Activated CD8-positive, alpha-beta memory T cell treated with anti-CD3 and anti-CD28 coated beads, Interleukin-2, amount 10 ng/mL, durations not matched to agents 7 days and 5 days (primary cell): ENCODE data around the gene SLF1. TPM values are rescaled to one million over a fixed set of nuclear protein-coding genes. Genes with fewer than 3 reads are reported as not detected.

ENCODE experiments used
- ATAC-seq: fragments of 150-1000 bp; cut with Tn5 transposase; one replicate; pipeline ENCODE4 v1.10.0; 2021; ENCODE audit warnings: moderate library complexity
- CTCF ChIA-PET: fragments of 350-600 bp; sonication (Branson Sonifier 250); formaldehyde crosslinking; loops from one replicate; lab custom pipeline; 2021; ENCODE audit warnings: antibody characterized with exemption; lab: Charles Lee
- DNase-seq: peaks from one replicate; pipeline ENCODE4 v3.0.0-alpha.2; 2020
- H3K27ac Mint-ChIP-seq: one replicate; pipeline ENCODE4 v1.8.0; 2021; ENCODE audit warnings: mild to moderate bottlenecking, mixed read lengths
- H3K27me3 Mint-ChIP-seq: one replicate; pipeline ENCODE4 v1.8.0; 2021; ENCODE audit warnings: mixed read lengths
- H3K36me3 Mint-ChIP-seq: one replicate; pipeline ENCODE4 v1.8.0; 2021; ENCODE audit warnings: mild to moderate bottlenecking, mixed read lengths
- H3K4me1 Mint-ChIP-seq: one replicate; pipeline ENCODE4 v1.8.0; 2021; ENCODE audit warnings: mixed read lengths
- H3K4me3 Mint-ChIP-seq: one replicate; pipeline ENCODE4 v1.8.0; 2021; ENCODE audit warnings: mild to moderate bottlenecking, moderate library complexity, mixed read lengths
- H3K9me3 Mint-ChIP-seq: one replicate; pipeline ENCODE4 v1.8.0; 2022; ENCODE audit warnings: low read depth, mixed read lengths
- total RNA-seq, 2 experiments: library from RNA; stranded (reverse); gene quantifications; one replicate each; pipeline ENCODE4 v1.2.3, GENCODE V29; 2021

Gene SLF1
- total RNA-seq, 2 experiments from 2014 or later: 27.5 to 33.1 TPM

GRCh38 chr5:94623011-94623410 lies 4.5 kb downstream of the SLF1 start:
- no peaks in the 10 kb centered on the region for H3K27me3 Mint-ChIP-seq
- H3K9me3 Mint-ChIP-seq: no peaks in the 10 kb centered on the region

DNA sequence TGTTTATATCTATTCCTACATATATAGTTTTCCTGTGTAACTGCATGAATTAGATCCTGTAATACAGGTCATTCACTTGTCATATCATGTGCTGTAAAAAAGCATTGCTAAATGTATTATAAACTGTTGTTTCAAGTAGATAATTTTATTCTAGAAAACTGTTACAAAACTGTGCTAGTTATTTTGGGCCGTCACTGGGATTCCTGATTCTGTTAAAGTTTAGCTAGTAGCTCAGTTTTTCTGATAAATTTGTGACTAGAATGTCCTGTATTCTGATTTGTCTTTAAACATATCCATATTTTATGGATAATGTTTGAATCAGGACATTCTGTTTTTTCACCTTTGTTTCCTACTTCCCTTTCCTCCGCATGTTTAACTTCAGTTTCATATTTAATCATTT lies 5.4 kb downstream of the SLF1 start:
- no peak for DNase-seq
- CTCF ChIA-PET: interaction anchor here (1.6 kb wide), 1 partner anchor 99 kb away, joined by 4 read pairs; no protein-coding TSS in a partner anchor

More at GRCh38 chr5:94623011-94623410, 4.5 kb downstream of the SLF1 start:
- no peak for ATAC-seq
- Mint-ChIP-seq H3K4me3 (no peak overlapping the region), H3K4me1 (peaks cover 41% of the 10 kb centered on the region), H3K36me3 (peaks cover 8% of the 10 kb centered on the region), H3K27ac (no peak overlapping the region)
- CTCF ChIA-PET: interaction anchor here (0.5 to 1.6 kb wide), 3 partner anchors 11 to 98 kb away, joined by 3 to 4 read pairs (median 3); no protein-coding TSS in a partner anchor
- DNase-seq: no peak

DNA sequence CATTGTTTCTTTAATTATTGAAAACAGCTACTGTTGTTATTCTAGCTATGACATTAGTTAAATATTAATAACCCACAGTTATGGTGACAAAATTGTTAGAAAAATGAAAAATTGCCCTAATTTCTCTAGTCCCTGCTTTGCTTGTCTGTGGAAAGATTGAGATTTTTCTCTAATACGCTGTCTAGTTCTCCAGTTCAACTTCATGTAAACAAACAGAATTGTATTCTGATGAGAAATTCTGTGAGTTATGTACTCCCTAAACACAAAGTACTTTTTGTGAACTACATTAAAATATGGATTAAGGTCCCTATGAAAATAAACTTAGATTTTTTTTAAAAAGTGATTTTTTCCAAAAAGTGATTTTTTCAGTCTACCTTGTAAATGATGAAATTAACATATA lies 8.7 kb downstream of the SLF1 start:
- no peak for ATAC-seq
- Mint-ChIP-seq H3K27me3 (no peaks in the 10 kb centered on the region), H3K4me1 (peaks cover 27% of the 10 kb centered on the region), H3K27ac (no peak overlapping the region), H3K9me3 (peaks cover 2% of the 10 kb centered on the region), H3K4me3 (no peak overlapping the region), H3K36me3 (peaks cover 38% of the 10 kb centered on the region)
- no peak for DNase-seq
- CTCF ChIA-PET: no interaction called here

More for the DNA sequence above, 5.4 kb downstream of the SLF1 start:
- H3K36me3 Mint-ChIP-seq: peaks cover 13% of the 10 kb centered on the region
- ATAC-seq: no peak
- H3K4me3 Mint-ChIP-seq: no peak overlapping the region
- H3K27me3 Mint-ChIP-seq: no peaks in the 10 kb centered on the region
- no peaks in the 10 kb centered on the region for H3K9me3 Mint-ChIP-seq
- H3K27ac Mint-ChIP-seq: no peak overlapping the region
- H3K4me1 Mint-ChIP-seq: peaks cover 40% of the 10 kb centered on the region

DNA sequence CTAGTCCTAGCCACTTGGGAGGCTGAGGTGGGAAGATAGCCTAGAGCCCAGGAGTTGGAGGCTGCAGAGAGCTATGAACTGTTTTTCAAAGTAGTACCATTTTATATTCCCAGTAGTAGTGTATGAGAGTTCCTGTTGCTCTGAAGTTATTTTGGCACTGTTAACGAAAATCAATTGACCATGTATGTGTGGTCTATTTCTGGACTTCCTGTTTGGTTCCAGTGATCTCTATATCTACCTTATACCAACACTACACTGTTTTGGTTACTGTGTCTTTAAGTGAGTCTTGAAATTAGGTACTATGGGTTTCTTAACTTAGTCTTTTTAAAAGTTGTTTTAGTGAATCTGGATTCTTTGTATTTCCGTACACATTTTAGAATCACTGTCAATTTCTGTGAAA lies 13.6 kb downstream of the SLF1 start:
- Mint-ChIP-seq H3K27ac (peak overlapping the region; percentile 52), H3K9me3 (peaks cover 8% of the 10 kb centered on the region), H3K36me3 (peaks cover 72% of the 10 kb centered on the region), H3K4me1 (peaks cover 28% of the 10 kb centered on the region), H3K27me3 (no peaks in the 10 kb centered on the region), H3K4me3 (no peak overlapping the region)
- DNase-seq (no peak), ATAC-seq (peak; percentile 49)
- CTCF ChIA-PET: no interaction called here

DNA sequence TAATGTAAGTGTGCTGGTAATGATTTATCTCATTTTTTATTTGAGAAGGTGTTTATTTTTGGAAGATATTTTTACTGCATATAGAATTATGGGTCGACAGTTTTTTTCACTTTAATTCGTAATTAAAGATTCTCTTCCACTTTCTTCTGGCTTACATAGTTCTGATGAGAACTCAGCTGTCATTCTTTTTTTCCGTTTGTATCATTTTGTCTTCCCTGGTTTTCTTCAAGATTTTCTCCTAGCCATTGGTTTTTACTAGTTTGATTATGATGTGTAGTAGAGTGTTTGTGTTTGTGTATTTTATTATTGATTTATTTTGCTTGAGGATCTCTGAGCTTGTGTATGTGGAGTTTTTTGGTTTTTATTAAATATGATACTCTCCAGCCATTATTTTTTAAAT lies 21.7 kb downstream of the SLF1 start:
- peaks cover 26% of the 10 kb centered on the region for H3K4me1 Mint-ChIP-seq
- CTCF ChIA-PET: no interaction called here
- H3K27me3 Mint-ChIP-seq: no peaks in the 10 kb centered on the region
- H3K27ac Mint-ChIP-seq: no peak overlapping the region
- DNase-seq (no peak), ATAC-seq (no peak)
- peaks cover 19% of the 10 kb centered on the region for H3K9me3 Mint-ChIP-seq
- peaks cover 80% of the 10 kb centered on the region for H3K36me3 Mint-ChIP-seq
- no peak overlapping the region for H3K4me3 Mint-ChIP-seq

- H3K36me3 Mint-ChIP-seq: peaks cover 59% of the 10 kb centered on the region
These were observed 26.6 kb downstream of the SLF1 start for GRCh38 chr5:94645053-94645452.

DNA sequence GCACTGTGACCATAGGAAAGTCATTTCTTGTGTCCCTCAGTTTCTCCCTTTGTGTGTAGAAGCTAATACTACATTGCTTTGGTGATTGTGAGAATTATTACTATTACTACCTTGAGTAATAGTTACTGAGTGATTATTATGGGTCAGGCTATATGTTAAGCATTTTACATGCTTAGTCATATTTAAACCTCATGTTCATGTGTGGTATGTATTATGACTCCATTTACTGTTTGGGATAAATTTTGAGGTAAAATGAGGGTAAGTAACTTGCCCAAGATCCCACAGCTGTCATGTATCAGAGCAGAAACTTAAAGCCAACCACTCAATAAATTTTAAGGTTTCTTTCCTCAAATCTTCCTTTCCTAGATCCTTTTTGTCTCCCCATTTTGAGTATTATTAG lies 28.3 kb downstream of the SLF1 start:
- ATAC-seq (no peak), DNase-seq (no peak)
- Mint-ChIP-seq H3K4me3 (no peak overlapping the region), H3K27ac (no peak overlapping the region), H3K36me3 (peaks cover 48% of the 10 kb centered on the region), H3K9me3 (peaks cover 2% of the 10 kb centered on the region), H3K4me1 (peaks cover 18% of the 10 kb centered on the region), H3K27me3 (no peaks in the 10 kb centered on the region)
- CTCF ChIA-PET: no interaction called here

More at GRCh38 chr5:94645053-94645452, 26.6 kb downstream of the SLF1 start:
- Mint-ChIP-seq H3K4me1 (peaks cover 18% of the 10 kb centered on the region), H3K27me3 (no peaks in the 10 kb centered on the region), H3K9me3 (peaks cover 9% of the 10 kb centered on the region), H3K4me3 (no peak overlapping the region), H3K27ac (no peak overlapping the region)
- CTCF ChIA-PET: no interaction called here
- no peak for DNase-seq
- ATAC-seq: no peak

DNA sequence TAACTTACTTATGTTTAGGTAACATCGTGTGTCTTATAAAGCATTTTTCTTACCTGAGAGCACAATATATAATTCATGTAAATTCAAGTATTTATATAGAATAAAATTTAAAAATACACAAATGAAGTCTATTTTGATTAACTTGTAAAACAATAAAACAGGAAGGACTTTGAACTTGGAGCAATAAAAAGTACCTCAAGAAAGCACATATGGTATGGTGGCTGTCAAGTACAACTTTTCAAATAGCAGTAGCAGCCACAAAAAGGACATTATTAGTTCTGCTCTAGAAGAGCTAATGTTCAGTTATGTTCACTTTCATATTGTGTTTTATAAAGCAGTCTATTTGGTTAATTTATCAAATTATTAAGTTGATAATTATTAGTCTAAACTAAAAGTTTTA lies 31.4 kb downstream of the SLF1 start:
- Mint-ChIP-seq H3K27ac (no peak overlapping the region), H3K4me1 (peaks cover 6% of the 10 kb centered on the region), H3K27me3 (no peaks in the 10 kb centered on the region), H3K9me3 (peaks cover 6% of the 10 kb centered on the region), H3K4me3 (no peak overlapping the region), H3K36me3 (peaks cover 52% of the 10 kb centered on the region)
- no peak for ATAC-seq
- no peak for DNase-seq
- CTCF ChIA-PET: no interaction called here

- H3K4me3 Mint-ChIP-seq: no peak overlapping the region
- H3K9me3 Mint-ChIP-seq: peaks cover 32% of the 10 kb centered on the region
- H3K4me1 Mint-ChIP-seq: no peaks in the 10 kb centered on the region
- H3K27ac Mint-ChIP-seq: no peak overlapping the region
- CTCF ChIA-PET: no interaction called here
- peaks cover 64% of the 10 kb centered on the region for H3K36me3 Mint-ChIP-seq
- ATAC-seq (no peak), DNase-seq (no peak)
- H3K27me3 Mint-ChIP-seq: no peaks in the 10 kb centered on the region
These were observed 39.8 kb downstream of the SLF1 start for GRCh38 chr5:94658272-94658671.

- ATAC-seq (no peak), DNase-seq (no peak)
- H3K4me1 Mint-ChIP-seq: no peaks in the 10 kb centered on the region
- CTCF ChIA-PET: no interaction called here
- peaks cover 23% of the 10 kb centered on the region for H3K9me3 Mint-ChIP-seq
- no peak overlapping the region for H3K4me3 Mint-ChIP-seq
- no peak overlapping the region for H3K27ac Mint-ChIP-seq
- peaks cover 48% of the 10 kb centered on the region for H3K36me3 Mint-ChIP-seq
- H3K27me3 Mint-ChIP-seq: no peaks in the 10 kb centered on the region
These were observed 42.0 kb downstream of the SLF1 start for GRCh38 chr5:94660506-94660905.

- no peak for ATAC-seq
- CTCF ChIA-PET: interaction anchor here (1.4 kb wide), 1 partner anchor 17 kb away, joined by 4 read pairs; no protein-coding TSS in a partner anchor
- H3K36me3 Mint-ChIP-seq: peaks cover 44% of the 10 kb centered on the region
These were observed 42.6 kb downstream of the SLF1 start for GRCh38 chr5:94661086-94661485.

GRCh38 chr5:94667937-94668336 lies 49.5 kb downstream of the SLF1 start:
- ATAC-seq (no peak), DNase-seq (no peak)
- CTCF ChIA-PET: no interaction called here
- H3K27ac Mint-ChIP-seq: no peak overlapping the region
- H3K36me3 Mint-ChIP-seq: peaks cover 41% of the 10 kb centered on the region
- no peaks in the 10 kb centered on the region for H3K27me3 Mint-ChIP-seq
- no peak overlapping the region for H3K4me3 Mint-ChIP-seq
- H3K9me3 Mint-ChIP-seq: no peaks in the 10 kb centered on the region
- H3K4me1 Mint-ChIP-seq: peaks cover 6% of the 10 kb centered on the region

More at GRCh38 chr5:94661086-94661485, 42.6 kb downstream of the SLF1 start:
- peaks cover 23% of the 10 kb centered on the region for H3K9me3 Mint-ChIP-seq
- H3K4me1 Mint-ChIP-seq: no peaks in the 10 kb centered on the region
- no peak for DNase-seq
- H3K27me3 Mint-ChIP-seq: no peaks in the 10 kb centered on the region
- no peak overlapping the region for H3K27ac Mint-ChIP-seq
- H3K4me3 Mint-ChIP-seq: no peak overlapping the region

- DNase-seq (no peak), ATAC-seq (no peak)
- Mint-ChIP-seq H3K36me3 (peaks cover 45% of the 10 kb centered on the region), H3K27ac (no peak overlapping the region), H3K4me1 (peaks cover 7% of the 10 kb centered on the region), H3K9me3 (no peaks in the 10 kb centered on the region), H3K4me3 (no peak overlapping the region), H3K27me3 (no peaks in the 10 kb centered on the region)
- CTCF ChIA-PET: no interaction called here
These were observed 52.3 kb downstream of the SLF1 start for GRCh38 chr5:94670726-94671125.

- ATAC-seq: no peak
- H3K36me3 Mint-ChIP-seq: peaks cover 33% of the 10 kb centered on the region
- H3K27me3 Mint-ChIP-seq: no peaks in the 10 kb centered on the region
- DNase-seq: no peak
- H3K9me3 Mint-ChIP-seq: no peaks in the 10 kb centered on the region
- H3K4me1 Mint-ChIP-seq: peaks cover 7% of the 10 kb centered on the region
- CTCF ChIA-PET: no interaction called here
- no peak overlapping the region for H3K4me3 Mint-ChIP-seq
- H3K27ac Mint-ChIP-seq: no peak overlapping the region
These were observed 54.3 kb downstream of the SLF1 start for GRCh38 chr5:94672746-94673145.
